PC-3 (cell line): Measurements from ENCODE around the gene TRRAP.

Source experiments
- EZH2 ChIP-seq: fragments of 300-600 bp; sonication (generic); IDR thresholded peaks from one replicate; pipeline ENCODE4 v1.6.1; 2017; ENCODE audit warnings: antibody characterized with exemption, mild to moderate bottlenecking, low read length; ENCODE audit not compliant: unreplicated experiment
- TF ChIP-seq, protein P1 (sequence below): fragments of 300-600 bp; sonication (generic); conservative IDR thresholded peaks from 2 replicates; pipeline ENCODE4 v1.5.1; 2017; ENCODE audit warnings: antibody characterized with exemption, low read depth, mild to moderate bottlenecking, low read length

DNA sequence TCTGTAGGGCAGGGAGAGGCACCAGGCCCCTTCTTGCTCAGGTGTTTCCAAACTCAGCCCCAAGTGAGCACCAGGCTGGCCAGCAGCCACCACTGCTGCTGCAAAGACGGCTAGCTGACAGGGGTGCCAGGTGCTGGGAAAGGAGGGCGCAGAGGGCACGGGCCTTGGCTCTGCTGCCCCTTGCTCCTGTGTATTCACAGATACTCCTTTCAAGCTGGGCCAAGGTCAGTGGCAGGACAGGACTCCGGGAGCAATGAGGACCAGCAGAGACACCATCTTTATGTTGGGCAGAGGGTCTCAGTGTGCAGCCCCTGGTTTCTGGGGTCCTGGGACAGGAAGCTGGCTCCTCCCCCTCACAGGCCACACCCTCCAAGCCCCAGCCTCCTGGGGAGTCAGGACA, 155.4 kb downstream of the TRRAP start:
- TF ChIP-seq, protein P1, sequence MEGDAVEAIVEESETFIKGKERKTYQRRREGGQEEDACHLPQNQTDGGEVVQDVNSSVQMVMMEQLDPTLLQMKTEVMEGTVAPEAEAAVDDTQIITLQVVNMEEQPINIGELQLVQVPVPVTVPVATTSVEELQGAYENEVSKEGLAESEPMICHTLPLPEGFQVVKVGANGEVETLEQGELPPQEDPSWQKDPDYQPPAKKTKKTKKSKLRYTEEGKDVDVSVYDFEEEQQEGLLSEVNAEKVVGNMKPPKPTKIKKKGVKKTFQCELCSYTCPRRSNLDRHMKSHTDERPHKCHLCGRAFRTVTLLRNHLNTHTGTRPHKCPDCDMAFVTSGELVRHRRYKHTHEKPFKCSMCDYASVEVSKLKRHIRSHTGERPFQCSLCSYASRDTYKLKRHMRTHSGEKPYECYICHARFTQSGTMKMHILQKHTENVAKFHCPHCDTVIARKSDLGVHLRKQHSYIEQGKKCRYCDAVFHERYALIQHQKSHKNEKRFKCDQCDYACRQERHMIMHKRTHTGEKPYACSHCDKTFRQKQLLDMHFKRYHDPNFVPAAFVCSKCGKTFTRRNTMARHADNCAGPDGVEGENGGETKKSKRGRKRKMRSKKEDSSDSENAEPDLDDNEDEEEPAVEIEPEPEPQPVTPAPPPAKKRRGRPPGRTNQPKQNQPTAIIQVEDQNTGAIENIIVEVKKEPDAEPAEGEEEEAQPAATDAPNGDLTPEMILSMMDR, result no peak
- TF ChIP-seq EZH2, result no peak
